Measurements from ENCODE around the gene MSI2. TPM values are rescaled to one million over a fixed set of nuclear protein-coding genes. Genes with fewer than 3 reads are reported as not detected.

Gene MSI2
- total and polyA plus RNA-seq, 12 donors: 32.6 to 411 (median 148) TPM

- Histone ChIP-seq H3K36me3 (replicated peaks in 1 of 2) (no peaks in the 10 kb centered on the region), H3K4me1 (replicated peaks in 1 of 2) (peaks cover 32 to 86% of the 10 kb centered on the region in 2 donors), H3K27ac (peak overlapping the region; percentile 78 to 92 (median 84)), H3K27me3 (no peaks in the 10 kb centered on the region), H3K4me3 (no peak overlapping the region), H3K9me3 (replicated peaks in 1 of 3) (no peaks in the 10 kb centered on the region)
- DNase-seq: peak in 2 of 7 donors; percentile 30 to 54
- TF ChIP-seq POLR2A (IDR thresholded peaks at IDR 0.05) (no peak), CTCF (IDR thresholded peaks at IDR 0.05) (no peak)
- intact Hi-C loops (cut with DNase I): no loop called here
- WGBS, 4 donors: 21 to 67% (median 64%) methylated on average over 5 to 9 of the region's 9 CpGs
These were observed 221.4 kb downstream of the MSI2 start for GRCh38 chr17:57477522-57478362.

- H3K4me1 ChIP-seq (replicated peaks in 1 of 2): peaks cover 32 to 81% of the 10 kb centered on the region in 2 donors
- peak overlapping the region; percentile 78 to 92 (median 84) for H3K27ac ChIP-seq
- H3K9me3 ChIP-seq (replicated peaks in 1 of 3): no peaks in the 10 kb centered on the region
- H3K36me3 ChIP-seq (replicated peaks in 1 of 2): no peaks in the 10 kb centered on the region
- intact Hi-C loops (cut with DNase I): no loop called here
- no peaks in the 10 kb centered on the region for H3K27me3 ChIP-seq
- 23 to 38% (median 28%) methylated on average over 8 of the region's 8 CpGs for WGBS, 4 donors
- DNase-seq: peak; percentile 83 to 96 (median 91)
- TF ChIP-seq POLR2A (IDR thresholded peaks at IDR 0.05): peak in 1 of 2 donors; percentile 57
- TF ChIP-seq CTCF (IDR thresholded peaks at IDR 0.05): no peak
- no peak overlapping the region for H3K4me3 ChIP-seq
These were observed 222.3 kb downstream of the MSI2 start for GRCh38 chr17:57478478-57479250.

GRCh38 chr17:57480438-57481196 lies 224.3 kb downstream of the MSI2 start:
- TF ChIP-seq POLR2A (IDR thresholded peaks at IDR 0.05) (peak in 1 of 2 donors; percentile 11), CTCF (IDR thresholded peaks at IDR 0.05) (no peak)
- Histone ChIP-seq H3K27ac (peak overlapping the region; percentile 65 to 92 (median 84)), H3K4me3 (no peak overlapping the region), H3K4me1 (replicated peaks in 1 of 2) (peaks cover 32 to 71% of the 10 kb centered on the region in 2 donors), H3K9me3 (replicated peaks in 1 of 3) (no peaks in the 10 kb centered on the region), H3K36me3 (replicated peaks in 1 of 2) (no peaks in the 10 kb centered on the region), H3K27me3 (no peaks in the 10 kb centered on the region)
- WGBS, 4 donors: 28 to 51% (median 36%) methylated on average over 4 of the region's 4 CpGs
- DNase-seq: peak in 5 of 7 donors; percentile 45 to 71 (median 60)
- intact Hi-C loops (cut with DNase I): no loop called here

Data from adrenal gland (tissue), 12 donors.